Suppressor macrophage treated with lipopolysaccharide for 1 hour (primary cell): ENCODE results near the gene CCIN.
"Not testable (repeated sequence)": the region's sequence is repeated elsewhere in the genome, so short reads cannot be mapped to it uniquely, and the experiment has no call there.

Experiments
- DNase-seq, 3 donors: peaks; one replicate each; pipeline ENCODE4 v3.0.0-alpha.2; 2020 to 2022

CCIN gene

GRCh38 chr9:36169166-36169565, at the start of gene CCIN:
CCIN (plus strand) TSS chr9:36169388; CDS start chr9:36169503, 115 bp downstream.
- DNase-seq, result peak in 1 of 3 donors; percentile 17

DNA sequence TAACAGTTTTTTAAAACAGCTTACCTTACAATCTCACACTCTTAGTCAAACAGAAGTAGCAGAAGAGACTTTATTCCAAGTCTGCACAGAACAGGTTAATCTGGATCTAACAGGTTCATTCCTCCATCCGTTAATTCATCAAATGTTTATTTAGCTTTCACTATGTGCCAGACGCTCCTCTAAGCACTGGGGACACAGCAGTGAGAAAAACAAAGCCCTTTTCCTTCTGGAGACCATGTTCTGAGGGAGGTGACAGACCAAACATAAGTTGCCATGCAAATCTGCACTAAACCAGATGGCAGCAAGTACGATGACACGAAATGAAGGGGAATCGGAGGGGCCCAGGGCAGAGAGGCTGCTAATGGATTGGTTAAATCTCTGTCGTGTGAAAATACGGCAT, 49.7 kb upstream of the CCIN start:
- no peak for DNase-seq

DNA sequence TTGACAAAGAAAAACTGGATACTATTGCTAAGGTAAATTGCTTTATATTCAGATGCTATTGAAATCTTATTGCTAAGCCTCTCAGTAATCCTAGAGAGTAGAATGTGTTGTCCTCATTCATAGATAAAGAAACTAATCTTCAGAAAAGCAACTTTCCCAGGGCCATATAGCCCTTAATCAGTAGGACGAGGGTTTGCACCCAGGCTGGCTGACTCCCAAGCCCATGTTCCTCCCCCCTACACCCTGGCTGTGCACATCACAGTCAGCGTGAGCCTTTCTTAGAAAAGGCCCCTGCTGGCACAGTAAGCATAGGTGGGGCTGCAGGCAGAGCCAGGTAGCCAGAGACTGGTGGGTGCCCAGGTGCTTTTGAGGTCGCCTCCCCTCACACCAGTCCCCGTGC, 48.5 kb upstream of the CCIN start:
- DNase-seq, result no peak

DNA sequence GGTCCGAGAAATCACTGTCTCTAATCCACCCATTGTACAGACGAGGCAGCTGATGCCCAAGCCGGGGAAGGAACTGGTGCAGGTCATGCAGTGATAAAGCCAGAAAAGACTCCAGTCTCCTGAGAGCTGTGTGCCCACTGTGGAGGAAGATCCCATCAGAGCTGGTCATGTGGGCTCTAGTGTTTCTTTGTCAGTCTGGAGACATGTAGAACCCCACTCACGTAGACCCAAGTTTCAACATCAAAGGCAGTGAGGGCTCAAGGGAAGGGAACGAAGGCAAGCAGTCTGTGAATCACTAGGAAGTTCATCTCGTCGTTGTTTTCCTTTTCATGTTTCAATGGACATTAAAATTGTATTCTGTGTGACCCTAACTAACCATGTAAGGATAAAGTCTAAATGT, 47.2 kb upstream of the CCIN start:
- DNase-seq, result peak in 2 of 3 donors; percentile 30 to 41

DNA sequence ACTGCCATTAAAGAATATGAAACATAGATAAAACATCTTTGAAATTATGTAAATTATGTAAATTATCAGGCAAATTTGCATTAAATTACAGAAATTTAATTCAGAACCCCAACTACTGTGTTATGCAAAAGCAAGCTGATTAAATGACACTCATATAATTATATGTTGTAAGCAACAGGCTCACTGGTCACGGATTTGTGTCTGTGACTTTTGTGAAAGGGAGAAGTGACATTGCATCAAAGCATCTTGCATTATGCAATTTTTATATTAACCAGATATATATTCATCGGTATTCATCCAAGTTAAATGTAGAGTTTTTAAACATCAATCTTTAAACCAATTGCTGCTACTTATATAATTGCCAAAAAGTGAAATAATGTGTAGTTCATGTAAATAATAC, 45.7 kb upstream of the CCIN start:
- DNase-seq, result peak; percentile 55 to 75 (median 69)

DNA sequence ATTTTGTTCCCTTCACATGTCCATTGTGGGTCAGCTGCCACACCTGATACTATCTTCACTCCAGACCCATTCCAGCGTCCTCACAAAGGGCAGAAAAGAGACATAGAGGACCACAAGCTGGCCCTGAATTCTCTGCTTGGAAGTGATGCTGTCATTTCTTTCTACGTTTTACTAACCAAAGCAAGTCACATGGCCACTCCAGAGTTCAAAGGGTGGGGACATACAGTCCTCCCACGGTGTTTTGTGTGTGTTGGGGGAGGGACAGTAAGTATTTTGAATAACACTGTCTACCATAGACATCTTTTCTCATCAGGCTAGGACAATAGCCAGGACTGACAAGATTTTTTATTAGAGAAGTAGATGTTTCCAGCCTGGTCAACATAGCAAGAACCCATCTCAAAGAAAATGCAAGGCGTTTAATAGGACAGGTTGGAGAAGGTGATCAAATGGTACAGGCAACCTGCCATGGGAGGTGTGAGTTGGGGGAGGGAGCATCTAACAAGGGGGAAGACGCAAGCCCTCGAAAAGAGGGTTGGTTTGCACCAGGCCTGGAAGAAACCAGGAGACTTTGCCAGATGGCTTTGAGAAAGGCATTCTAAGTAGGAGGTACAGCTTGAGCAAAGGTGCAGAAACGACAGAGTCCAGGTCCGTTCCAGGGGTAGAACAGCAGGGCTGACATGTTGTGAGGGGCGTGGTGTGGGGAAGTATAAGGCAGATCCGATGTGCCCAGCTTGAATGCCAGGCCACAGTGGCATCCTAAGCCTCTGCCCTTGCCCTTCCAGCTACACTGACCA, 43.9 kb upstream of the CCIN start:
- DNase-seq, result peak in 1 of 3 donors; percentile 41

GRCh38 chr9:36126016-36126730, 43.0 kb upstream of the CCIN start:
- peak in 1 of 3 donors; percentile 40 for DNase-seq

- DNase-seq, result peak; percentile 73 to 75 (median 73)
Measured at GRCh38 chr9:36127652-36128244, 41.4 kb upstream of the CCIN start.

DNA sequence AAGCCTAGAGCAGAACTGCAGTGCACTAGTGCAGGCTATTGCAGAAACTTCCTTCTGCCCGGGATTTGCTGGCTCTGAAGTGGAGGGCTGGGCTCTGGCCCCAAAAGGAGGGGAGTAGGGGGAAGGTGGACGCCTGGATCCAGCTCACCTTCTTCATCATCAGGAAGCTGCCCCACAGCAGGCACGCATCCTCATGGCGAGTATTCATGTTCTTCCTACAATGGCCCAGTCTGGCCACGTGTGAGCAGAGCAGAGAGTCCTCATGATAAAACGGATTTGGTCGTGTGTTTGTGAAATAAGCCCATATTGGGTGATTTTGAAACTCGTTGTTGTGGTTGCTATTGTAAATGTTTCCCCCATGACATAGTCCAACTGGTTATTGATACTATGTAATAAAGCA, 40.8 kb upstream of the CCIN start:
- DNase-seq, result peak; percentile 34 to 64 (median 44)

- DNase-seq, result peak; percentile 57 to 63 (median 57)
Measured at GRCh38 chr9:36129139-36129538, 40.0 kb upstream of the CCIN start.

GRCh38 chr9:36131666-36132065, 37.5 kb upstream of the CCIN start:
- not testable (repeated sequence) for DNase-seq

DNA sequence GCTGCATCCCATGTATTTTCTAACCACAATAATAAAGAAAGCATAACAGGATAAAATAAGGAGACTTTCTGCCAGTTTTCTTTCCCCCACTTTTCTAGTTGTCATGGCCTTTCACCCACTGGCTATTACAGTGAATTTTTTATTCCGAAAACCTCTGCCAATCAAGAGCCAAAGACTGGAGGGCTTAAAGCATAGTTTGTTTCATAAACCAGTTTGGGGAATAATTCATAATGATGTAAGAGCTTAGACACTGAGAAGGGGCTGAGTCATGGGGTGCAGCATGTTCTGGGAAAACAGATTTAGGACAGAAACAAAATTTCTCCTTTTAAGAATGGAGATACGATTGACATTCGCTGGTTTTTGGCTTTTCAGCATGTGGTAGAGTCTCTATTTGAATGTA, 37.1 kb upstream of the CCIN start:
- peak; percentile 55 to 76 (median 73) for DNase-seq

GRCh38 chr9:36134761-36135505, 34.3 kb upstream of the CCIN start:
- no peak for DNase-seq

- no peak for DNase-seq
Measured at GRCh38 chr9:36135741-36136271, 33.4 kb upstream of the CCIN start.

GRCh38 chr9:36136272-36136893, 32.8 kb upstream of the CCIN start, which contains the start of gene GLIPR2:
GLIPR2 (plus strand) TSS chr9:36136733; CDS start chr9:36136779, 46 bp downstream.
- peak; percentile 86 to 96 (median 91) for DNase-seq

DNA sequence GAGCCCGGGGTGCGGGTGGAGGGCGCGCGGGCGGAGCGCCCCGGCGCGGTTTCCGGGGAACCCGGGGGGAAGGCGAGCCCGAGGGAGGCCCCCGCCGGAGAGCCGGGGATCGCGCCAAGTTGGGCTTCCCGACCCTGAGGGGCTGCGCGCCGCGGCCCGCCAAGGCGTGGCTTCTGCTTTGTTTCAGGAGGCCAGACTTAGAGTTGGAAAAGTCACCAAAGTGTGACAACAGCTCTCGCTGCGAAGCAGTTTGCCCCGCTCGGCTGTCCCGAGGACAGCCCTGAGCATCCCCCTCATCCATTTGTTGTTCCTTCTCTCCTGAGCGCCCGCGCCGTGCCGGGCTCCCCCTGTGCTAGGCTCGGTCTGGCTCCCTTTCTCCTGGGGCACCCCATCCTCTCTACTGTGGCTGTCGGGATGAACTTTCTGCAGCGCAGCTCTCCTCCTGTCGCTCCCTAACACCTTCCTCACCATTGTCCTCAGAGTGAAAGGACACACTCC, 32.2 kb upstream of the CCIN start:
- DNase-seq, result peak in 1 of 3 donors; percentile 29

GRCh38 chr9:36137392-36138004, 31.7 kb upstream of the CCIN start:
- DNase-seq, result peak in 1 of 3 donors; percentile 41

- DNase-seq, result no peak
Measured at GRCh38 chr9:36138496-36138895, 30.7 kb upstream of the CCIN start.

DNA sequence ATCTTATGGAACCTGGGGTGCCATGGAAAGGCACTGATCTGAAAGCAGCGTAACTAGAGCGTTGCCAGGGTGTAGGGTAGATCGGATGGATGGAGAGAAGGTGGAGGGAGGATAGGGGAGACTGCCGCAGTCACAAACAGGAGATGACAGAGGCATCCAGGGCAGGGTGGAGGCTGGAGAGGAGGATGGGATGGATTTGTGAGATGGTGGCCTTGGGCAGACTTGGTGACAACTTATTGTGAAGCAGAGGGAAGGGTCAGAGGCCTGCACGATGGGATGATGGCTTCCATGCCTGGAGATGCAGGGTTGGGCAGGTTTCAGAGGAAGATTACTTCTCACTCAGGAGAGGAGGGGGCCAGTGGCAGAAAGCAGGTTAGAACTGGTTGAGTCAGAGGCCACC, 30.3 kb upstream of the CCIN start:
- no peak for DNase-seq

DNA sequence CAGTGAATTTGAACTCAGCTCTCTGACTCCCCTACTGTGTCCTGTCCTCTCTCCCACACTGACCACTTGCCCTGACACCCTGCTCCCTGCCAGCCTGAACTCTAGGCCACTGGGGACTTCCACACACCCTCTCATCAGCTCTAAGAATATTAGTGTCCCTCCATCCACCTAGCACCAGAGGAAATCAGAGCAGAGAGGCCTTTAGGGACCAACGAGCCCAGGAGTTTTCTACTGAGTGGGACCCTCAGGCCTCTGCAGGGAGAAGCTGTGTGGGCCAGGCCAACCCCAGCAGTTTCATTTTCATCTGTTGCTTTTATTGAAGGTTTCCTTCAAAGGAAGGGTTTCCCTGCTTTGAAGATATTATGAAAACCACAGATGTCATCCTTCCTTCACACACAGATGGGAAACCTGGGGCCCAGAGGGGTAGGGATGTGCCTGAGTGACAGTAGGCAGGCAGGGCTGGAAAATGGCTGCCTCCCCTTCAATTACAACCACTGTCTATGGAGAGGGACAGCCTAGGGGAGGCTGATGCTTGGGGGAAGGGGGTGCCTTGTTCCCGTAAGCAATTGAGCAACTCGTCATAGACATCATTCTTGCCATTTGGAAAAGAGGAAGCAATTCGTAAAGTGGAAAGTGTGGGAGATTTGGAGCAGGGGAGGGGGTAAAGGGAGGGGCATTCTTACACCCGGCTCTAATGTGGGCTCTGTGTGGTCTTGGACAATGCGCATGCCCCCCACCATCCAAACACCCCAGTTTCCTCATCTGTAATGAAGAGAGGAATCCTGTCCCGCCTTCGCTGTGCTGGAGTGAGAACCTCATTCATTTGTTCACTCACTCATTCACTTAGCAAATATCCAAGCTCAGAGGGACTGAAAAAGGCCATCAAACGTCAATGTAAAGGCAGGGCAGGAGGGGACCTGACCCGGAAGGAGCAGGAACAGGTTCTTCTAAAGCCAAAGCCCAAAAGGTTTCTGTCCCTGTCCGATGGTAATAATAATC, 28.8 kb upstream of the CCIN start:
- peak; percentile 83 to 94 (median 85) for DNase-seq
